Measurements from ENCODE around the gene HLA-DOA.
A peak's percentile ranks its signal among the peaks of the same experiment; 100 is the strongest.

HLA-DOA gene

GRCh38 chr6:33001685-33002084 lies 7.7 kb downstream of the HLA-DOA start:
- H3K4me3 ChIP-seq (ENCODE audit: low read depth, low read length) = no peak overlapping the region
- no peak for DNase-seq (ENCODE audit: low read depth)
- no peak for TF ChIP-seq CTCF (conservative IDR thresholded peaks at IDR 0.05; ENCODE audit: low read depth, low read length)

GRCh38 chr6:33000055-33000454 lies 9.3 kb downstream of the HLA-DOA start:
- DNase-seq (ENCODE audit: low read depth) = peak; percentile 56
- TF ChIP-seq CTCF (conservative IDR thresholded peaks at IDR 0.05; ENCODE audit: low read depth, low read length) = peak; percentile 47

GRCh38 chr6:32995448-32995847 lies 13.9 kb downstream of the HLA-DOA start:
- DNase-seq (ENCODE audit: low read depth) = no peak
- no peak overlapping the region for H3K4me3 ChIP-seq (ENCODE audit: low read depth, low read length)
- TF ChIP-seq CTCF (conservative IDR thresholded peaks at IDR 0.05; ENCODE audit: low read depth, low read length) = no peak

More at GRCh38 chr6:33000055-33000454, 9.3 kb downstream of the HLA-DOA start:
- H3K4me3 ChIP-seq (ENCODE audit: low read depth, low read length) = no peak overlapping the region

- DNase-seq (ENCODE audit: low read depth) = no peak
- TF ChIP-seq CTCF (conservative IDR thresholded peaks at IDR 0.05; ENCODE audit: low read depth, low read length) = no peak
- H3K4me3 ChIP-seq (ENCODE audit: low read depth, low read length) = no peak overlapping the region
Measured at GRCh38 chr6:32993363-32993973, 15.9 kb downstream of the HLA-DOA start.

GRCh38 chr6:32991972-32992371 lies 17.4 kb downstream of the HLA-DOA start:
- TF ChIP-seq CTCF (conservative IDR thresholded peaks at IDR 0.05; ENCODE audit: low read depth, low read length) = no peak
- DNase-seq (ENCODE audit: low read depth) = no peak
- H3K4me3 ChIP-seq (ENCODE audit: low read depth, low read length) = no peak overlapping the region

- no peak for TF ChIP-seq CTCF (conservative IDR thresholded peaks at IDR 0.05; ENCODE audit: low read depth, low read length)
- DNase-seq (ENCODE audit: low read depth) = no peak
- no peak overlapping the region for H3K4me3 ChIP-seq (ENCODE audit: low read depth, low read length)
Measured at GRCh38 chr6:32989368-32989767, 20.0 kb downstream of the HLA-DOA start.
